ENCODE results near the gene MAPKAP1.

MAPKAP1 gene

DNA sequence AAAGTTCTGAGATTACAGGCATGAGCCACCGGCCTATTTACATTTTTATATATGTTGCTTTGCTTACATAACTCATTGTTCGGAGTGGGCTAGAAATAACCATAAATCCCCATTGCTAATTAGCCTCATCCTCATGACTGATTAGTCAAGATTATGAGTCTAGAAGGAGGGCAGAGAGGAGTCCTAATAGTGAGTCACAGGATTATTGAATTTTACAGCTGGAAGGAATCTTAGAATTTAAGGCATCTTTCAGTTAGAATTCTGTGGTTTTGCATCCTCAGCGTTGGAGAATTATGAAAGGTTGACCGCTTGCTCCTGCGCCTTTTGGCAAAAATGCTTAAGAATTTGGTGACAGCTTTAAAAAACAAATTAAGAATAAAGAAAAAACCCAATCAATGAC, 37.6 kb upstream of the MAPKAP1 start:
- Histone ChIP-seq H3K9ac (ENCODE audit: low read length) (no peak overlapping the region), H3K79me2 (ENCODE audit: control insufficient read depth, insufficient read depth, low read length) (peaks cover 8% of the 10 kb centered on the region), H2BK15ac (replicated peaks; ENCODE audit: low read depth) (no peak overlapping the region), H4K5ac (ENCODE audit: low read length) (no peak overlapping the region), H3K36me3 (ENCODE audit: control insufficient read depth, insufficient read depth, low read length) (no peaks in the 10 kb centered on the region), H3K4me2 (ENCODE audit: low read length) (no peak overlapping the region), H3K23ac (ENCODE audit: low read length) (no peak overlapping the region), H2BK5ac (ENCODE audit: low read length) (no peak overlapping the region), H2AK5ac (ENCODE audit: low read length) (no peak overlapping the region), H3K27me3 (ENCODE audit: insufficient read depth, low read length, poor library complexity) (no peaks in the 10 kb centered on the region), H3K4me3 (ENCODE audit: low read length) (no peak overlapping the region), H3K18ac (ENCODE audit: low read length) (no peak overlapping the region), H3K4ac (ENCODE audit: low read depth, low read length) (no peak overlapping the region), H3K27ac (ENCODE audit: low read depth, low read length) (no peak overlapping the region), H3K79me1 (ENCODE audit: low read length) (no peaks in the 10 kb centered on the region), H4K8ac (ENCODE audit: low read depth, low read length) (no peak overlapping the region), H3K4me1 (ENCODE audit: control insufficient read depth, low read depth, low read length) (peaks cover 3% of the 10 kb centered on the region), H3K56ac (ENCODE audit: low read length) (no peak overlapping the region), H2BK120ac (ENCODE audit: low read depth, low read length) (no peak overlapping the region)
- no peak for DNase-seq
- no CpG with 5 or more reads among the region's 5 CpGs for WGBS (ENCODE audit: extremely low coverage, insufficient coverage, low lambda C conversion rate)

DNA sequence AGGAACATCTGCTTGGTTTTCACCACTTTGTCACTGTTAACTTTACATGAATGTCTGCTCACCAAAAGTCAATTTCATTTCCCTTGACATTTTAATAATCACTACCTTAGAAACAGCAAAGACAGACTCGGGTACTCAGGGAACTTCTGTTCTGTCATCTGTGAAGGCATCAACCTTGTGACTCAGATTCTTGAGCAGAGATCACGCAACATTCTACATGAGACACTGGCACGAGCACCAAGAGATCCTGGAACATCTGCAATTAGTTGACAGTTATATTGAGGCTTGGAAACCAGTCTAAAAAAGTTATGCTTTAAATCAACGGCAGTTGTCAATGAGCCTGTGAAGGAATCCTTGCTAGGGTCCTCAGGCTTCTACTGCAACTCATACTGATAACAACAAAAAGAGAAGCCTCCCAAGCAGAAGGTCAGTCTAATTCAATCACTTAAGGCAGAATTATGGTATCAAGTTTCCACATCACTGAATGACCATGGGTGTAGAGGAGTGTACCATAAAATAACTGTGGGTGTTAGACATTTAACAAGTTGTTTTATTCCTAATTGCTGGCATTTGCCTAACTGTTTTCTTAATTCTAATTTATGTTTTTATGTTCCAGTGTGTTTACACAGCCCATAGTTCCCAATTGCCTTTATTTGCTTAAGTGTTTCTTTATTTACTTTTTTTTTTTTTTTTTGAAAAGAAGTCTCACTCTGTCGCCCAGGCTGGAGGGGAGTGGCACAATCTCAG, 36.8 kb upstream of the MAPKAP1 start:
- Histone ChIP-seq H2BK15ac (replicated peaks; ENCODE audit: low read depth) (no peak overlapping the region), H3K9ac (ENCODE audit: low read length) (no peak overlapping the region), H3K4me1 (ENCODE audit: control insufficient read depth, low read depth, low read length) (peaks cover 3% of the 10 kb centered on the region), H2BK5ac (ENCODE audit: low read length) (no peak overlapping the region), H3K4ac (ENCODE audit: low read depth, low read length) (no peak overlapping the region), H3K4me2 (ENCODE audit: low read length) (no peak overlapping the region), H3K79me1 (ENCODE audit: low read length) (no peaks in the 10 kb centered on the region), H3K36me3 (ENCODE audit: control insufficient read depth, insufficient read depth, low read length) (no peaks in the 10 kb centered on the region), H3K18ac (ENCODE audit: low read length) (no peak overlapping the region), H2AK5ac (ENCODE audit: low read length) (no peak overlapping the region), H3K4me3 (ENCODE audit: low read length) (no peak overlapping the region), H4K5ac (ENCODE audit: low read length) (no peak overlapping the region), H3K27ac (ENCODE audit: low read depth, low read length) (no peak overlapping the region), H2BK120ac (ENCODE audit: low read depth, low read length) (no peak overlapping the region), H3K56ac (ENCODE audit: low read length) (no peak overlapping the region), H4K8ac (ENCODE audit: low read depth, low read length) (no peak overlapping the region), H3K27me3 (ENCODE audit: insufficient read depth, low read length, poor library complexity) (no peaks in the 10 kb centered on the region), H3K23ac (ENCODE audit: low read length) (no peak overlapping the region), H3K79me2 (ENCODE audit: control insufficient read depth, insufficient read depth, low read length) (peaks cover 7% of the 10 kb centered on the region)
- no CpG with 5 or more reads among the region's 5 CpGs for WGBS (ENCODE audit: extremely low coverage, insufficient coverage, low lambda C conversion rate)
- DNase-seq = no peak

GRCh38 chr9:125742657-125743056, 35.6 kb upstream of the MAPKAP1 start:
- no CpG with 5 or more reads among the region's 3 CpGs for WGBS (ENCODE audit: extremely low coverage, insufficient coverage, low lambda C conversion rate)
- H3K4me1 ChIP-seq (ENCODE audit: control insufficient read depth, low read depth, low read length) = peaks cover 3% of the 10 kb centered on the region

DNA sequence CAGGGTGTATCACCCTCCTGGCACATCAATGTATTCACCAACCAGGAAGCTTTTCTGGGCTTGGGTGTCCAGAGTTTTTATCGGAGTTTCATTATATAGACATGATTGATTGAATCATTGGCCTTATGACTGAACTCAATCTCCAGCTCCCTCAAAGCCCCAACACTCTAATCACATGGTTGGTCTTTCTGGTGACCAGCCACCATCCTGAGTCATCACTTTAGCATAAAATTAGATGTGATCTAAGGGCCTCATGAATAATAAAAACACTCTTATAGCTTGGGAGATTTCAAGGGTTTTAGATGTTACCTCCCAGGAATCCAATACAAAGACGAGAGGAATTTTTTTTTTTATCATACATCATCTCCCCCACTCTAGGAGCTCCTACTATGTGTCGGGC, 32.4 kb upstream of the MAPKAP1 start:
- H3K4ac ChIP-seq (ENCODE audit: low read depth, low read length) = no peak overlapping the region
- no peak overlapping the region for H2BK15ac ChIP-seq (replicated peaks; ENCODE audit: low read depth)
- H3K9ac ChIP-seq (ENCODE audit: low read length) = no peak overlapping the region
- no peak overlapping the region for H3K4me2 ChIP-seq (ENCODE audit: low read length)
- H4K8ac ChIP-seq (ENCODE audit: low read depth, low read length) = no peak overlapping the region
- H3K79me2 ChIP-seq (ENCODE audit: control insufficient read depth, insufficient read depth, low read length) = no peaks in the 10 kb centered on the region
- H2AK5ac ChIP-seq (ENCODE audit: low read length) = no peak overlapping the region
- no peak overlapping the region for H3K18ac ChIP-seq (ENCODE audit: low read length)
- no peak overlapping the region for H4K5ac ChIP-seq (ENCODE audit: low read length)
- H3K4me1 ChIP-seq (ENCODE audit: control insufficient read depth, low read depth, low read length) = no peaks in the 10 kb centered on the region
- no peak overlapping the region for H3K4me3 ChIP-seq (ENCODE audit: low read length)
- H3K36me3 ChIP-seq (ENCODE audit: control insufficient read depth, insufficient read depth, low read length) = no peaks in the 10 kb centered on the region
- H3K79me1 ChIP-seq (ENCODE audit: low read length) = no peaks in the 10 kb centered on the region
- no peaks in the 10 kb centered on the region for H3K27me3 ChIP-seq (ENCODE audit: insufficient read depth, low read length, poor library complexity)
- DNase-seq = no peak
- WGBS (ENCODE audit: extremely low coverage, insufficient coverage, low lambda C conversion rate) = no CpG with 5 or more reads among the region's 3 CpGs
- no peak overlapping the region for H3K27ac ChIP-seq (ENCODE audit: low read depth, low read length)
- H3K23ac ChIP-seq (ENCODE audit: low read length) = no peak overlapping the region
- H2BK120ac ChIP-seq (ENCODE audit: low read depth, low read length) = no peak overlapping the region
- no peak overlapping the region for H3K56ac ChIP-seq (ENCODE audit: low read length)
- no peak overlapping the region for H2BK5ac ChIP-seq (ENCODE audit: low read length)

More at GRCh38 chr9:125742657-125743056, 35.6 kb upstream of the MAPKAP1 start:
- DNase-seq = no peak
- H3K27ac ChIP-seq (ENCODE audit: low read depth, low read length) = no peak overlapping the region
- H4K8ac ChIP-seq (ENCODE audit: low read depth, low read length) = no peak overlapping the region
- H3K79me1 ChIP-seq (ENCODE audit: low read length) = no peaks in the 10 kb centered on the region
- no peaks in the 10 kb centered on the region for H3K36me3 ChIP-seq (ENCODE audit: control insufficient read depth, insufficient read depth, low read length)
- no peaks in the 10 kb centered on the region for H3K27me3 ChIP-seq (ENCODE audit: insufficient read depth, low read length, poor library complexity)
- H2AK5ac ChIP-seq (ENCODE audit: low read length) = no peak overlapping the region
- no peak overlapping the region for H3K4me3 ChIP-seq (ENCODE audit: low read length)
- no peak overlapping the region for H3K9ac ChIP-seq (ENCODE audit: low read length)
- no peak overlapping the region for H2BK15ac ChIP-seq (replicated peaks; ENCODE audit: low read depth)
- H3K18ac ChIP-seq (ENCODE audit: low read length) = no peak overlapping the region
- no peak overlapping the region for H3K23ac ChIP-seq (ENCODE audit: low read length)
- no peak overlapping the region for H3K4ac ChIP-seq (ENCODE audit: low read depth, low read length)
- H2BK120ac ChIP-seq (ENCODE audit: low read depth, low read length) = no peak overlapping the region
- no peak overlapping the region for H3K4me2 ChIP-seq (ENCODE audit: low read length)
- no peaks in the 10 kb centered on the region for H3K79me2 ChIP-seq (ENCODE audit: control insufficient read depth, insufficient read depth, low read length)
- no peak overlapping the region for H2BK5ac ChIP-seq (ENCODE audit: low read length)
- H4K5ac ChIP-seq (ENCODE audit: low read length) = no peak overlapping the region
- no peak overlapping the region for H3K56ac ChIP-seq (ENCODE audit: low read length)

- H3K79me2 ChIP-seq (ENCODE audit: control insufficient read depth, insufficient read depth, low read length) = no peaks in the 10 kb centered on the region
- no peak overlapping the region for H3K27ac ChIP-seq (ENCODE audit: low read depth, low read length)
- H3K27me3 ChIP-seq (ENCODE audit: insufficient read depth, low read length, poor library complexity) = no peaks in the 10 kb centered on the region
- H2BK120ac ChIP-seq (ENCODE audit: low read depth, low read length) = no peak overlapping the region
- DNase-seq = peak; percentile 67
- H3K23ac ChIP-seq (ENCODE audit: low read length) = no peak overlapping the region
- no peaks in the 10 kb centered on the region for H3K79me1 ChIP-seq (ENCODE audit: low read length)
- H3K56ac ChIP-seq (ENCODE audit: low read length) = no peak overlapping the region
- no peak overlapping the region for H3K4me2 ChIP-seq (ENCODE audit: low read length)
- no peak overlapping the region for H2BK5ac ChIP-seq (ENCODE audit: low read length)
- H3K36me3 ChIP-seq (ENCODE audit: control insufficient read depth, insufficient read depth, low read length) = no peaks in the 10 kb centered on the region
- no peak overlapping the region for H4K5ac ChIP-seq (ENCODE audit: low read length)
- no peak overlapping the region for H4K8ac ChIP-seq (ENCODE audit: low read depth, low read length)
- H2BK15ac ChIP-seq (replicated peaks; ENCODE audit: low read depth) = no peak overlapping the region
- H3K4me1 ChIP-seq (ENCODE audit: control insufficient read depth, low read depth, low read length) = peaks cover 2% of the 10 kb centered on the region
- H2AK5ac ChIP-seq (ENCODE audit: low read length) = no peak overlapping the region
- H3K18ac ChIP-seq (ENCODE audit: low read length) = no peak overlapping the region
- WGBS (ENCODE audit: extremely low coverage, insufficient coverage, low lambda C conversion rate) = no CpG with 5 or more reads among the region's 2 CpGs
- no peak overlapping the region for H3K9ac ChIP-seq (ENCODE audit: low read length)
- no peak overlapping the region for H3K4ac ChIP-seq (ENCODE audit: low read depth, low read length)
- H3K4me3 ChIP-seq (ENCODE audit: low read length) = no peak overlapping the region
Observed at GRCh38 chr9:125732562-125732961, 25.6 kb upstream of the MAPKAP1 start.

DNA sequence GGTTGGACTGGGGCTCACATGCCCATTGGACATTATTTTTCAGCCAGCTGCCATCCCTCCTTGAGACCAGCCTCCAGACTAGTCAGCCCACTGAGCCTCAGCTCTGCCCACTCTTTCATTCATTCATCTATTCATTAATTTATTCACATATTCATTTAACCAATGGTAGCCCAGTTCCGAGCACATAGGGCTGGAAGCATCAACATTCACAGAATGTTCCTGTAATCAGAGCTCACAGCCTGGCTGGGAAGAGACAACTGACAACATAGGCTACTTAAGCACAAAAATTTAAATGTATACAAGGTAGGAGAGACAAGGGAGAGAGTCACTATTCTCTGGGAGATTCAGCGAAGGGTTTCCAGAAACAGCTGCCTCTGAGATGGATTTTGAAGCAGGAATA, 23.2 kb upstream of the MAPKAP1 start:
- WGBS (ENCODE audit: extremely low coverage, insufficient coverage, low lambda C conversion rate) = no CpG with 5 or more reads among the region's 2 CpGs
- Histone ChIP-seq H3K9ac (ENCODE audit: low read length) (no peak overlapping the region), H3K4ac (ENCODE audit: low read depth, low read length) (no peak overlapping the region), H2BK120ac (ENCODE audit: low read depth, low read length) (no peak overlapping the region), H3K4me2 (ENCODE audit: low read length) (no peak overlapping the region), H3K36me3 (ENCODE audit: control insufficient read depth, insufficient read depth, low read length) (no peaks in the 10 kb centered on the region), H2BK15ac (replicated peaks; ENCODE audit: low read depth) (no peak overlapping the region), H3K18ac (ENCODE audit: low read length) (no peak overlapping the region), H3K27ac (ENCODE audit: low read depth, low read length) (no peak overlapping the region), H4K5ac (ENCODE audit: low read length) (no peak overlapping the region), H3K4me3 (ENCODE audit: low read length) (no peak overlapping the region), H3K56ac (ENCODE audit: low read length) (no peak overlapping the region), H2BK5ac (ENCODE audit: low read length) (no peak overlapping the region), H2AK5ac (ENCODE audit: low read length) (no peak overlapping the region), H3K4me1 (ENCODE audit: control insufficient read depth, low read depth, low read length) (peaks cover 2% of the 10 kb centered on the region), H3K27me3 (ENCODE audit: insufficient read depth, low read length, poor library complexity) (no peaks in the 10 kb centered on the region), H3K23ac (ENCODE audit: low read length) (no peak overlapping the region), H3K79me2 (ENCODE audit: control insufficient read depth, insufficient read depth, low read length) (no peaks in the 10 kb centered on the region), H3K79me1 (ENCODE audit: low read length) (no peaks in the 10 kb centered on the region), H4K8ac (ENCODE audit: low read depth, low read length) (no peak overlapping the region)
- DNase-seq = no peak
